HG03045 (cell line): Measurements from ENCODE around the gene OR51B6.
"Not testable (repeated sequence)": the region's sequence is repeated elsewhere in the genome, so short reads cannot be mapped to it uniquely, and the experiment has no call there.

Experiments used
- ATAC-seq: cut with Tn5 transposase; IDR thresholded peaks from one replicate; pipeline ENCODE4 v1.9.1; 2021; ENCODE audit warnings: mild to moderate bottlenecking, moderate library complexity; ENCODE audit not compliant: unreplicated experiment

OR51B6 gene, protein sequence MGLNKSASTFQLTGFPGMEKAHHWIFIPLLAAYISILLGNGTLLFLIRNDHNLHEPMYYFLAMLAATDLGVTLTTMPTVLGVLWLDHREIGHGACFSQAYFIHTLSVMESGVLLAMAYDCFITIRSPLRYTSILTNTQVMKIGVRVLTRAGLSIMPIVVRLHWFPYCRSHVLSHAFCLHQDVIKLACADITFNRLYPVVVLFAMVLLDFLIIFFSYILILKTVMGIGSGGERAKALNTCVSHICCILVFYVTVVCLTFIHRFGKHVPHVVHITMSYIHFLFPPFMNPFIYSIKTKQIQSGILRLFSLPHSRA

GRCh38 chr11:5351208-5351607, at the start of gene OR51B6:
TSS of gene OR51B6 (plus strand) at chr11:5351508. CDS start at chr11:5351508, 0 bp downstream.
- ATAC-seq: no peak

GRCh38 chr11:5301846-5302245, 49.5 kb upstream of the OR51B6 start, which contains the start of gene OR51B4:
TSS of gene OR51B4 (minus strand) at chr11:5301946. CDS start at chr11:5301946, 0 bp downstream.
- no peak for ATAC-seq

- ATAC-seq: no peak
These were observed 47.7 kb upstream of the OR51B6 start for GRCh38 chr11:5303626-5304025.

GRCh38 chr11:5304046-5304445, 47.3 kb upstream of the OR51B6 start:
- ATAC-seq: no peak

DNA sequence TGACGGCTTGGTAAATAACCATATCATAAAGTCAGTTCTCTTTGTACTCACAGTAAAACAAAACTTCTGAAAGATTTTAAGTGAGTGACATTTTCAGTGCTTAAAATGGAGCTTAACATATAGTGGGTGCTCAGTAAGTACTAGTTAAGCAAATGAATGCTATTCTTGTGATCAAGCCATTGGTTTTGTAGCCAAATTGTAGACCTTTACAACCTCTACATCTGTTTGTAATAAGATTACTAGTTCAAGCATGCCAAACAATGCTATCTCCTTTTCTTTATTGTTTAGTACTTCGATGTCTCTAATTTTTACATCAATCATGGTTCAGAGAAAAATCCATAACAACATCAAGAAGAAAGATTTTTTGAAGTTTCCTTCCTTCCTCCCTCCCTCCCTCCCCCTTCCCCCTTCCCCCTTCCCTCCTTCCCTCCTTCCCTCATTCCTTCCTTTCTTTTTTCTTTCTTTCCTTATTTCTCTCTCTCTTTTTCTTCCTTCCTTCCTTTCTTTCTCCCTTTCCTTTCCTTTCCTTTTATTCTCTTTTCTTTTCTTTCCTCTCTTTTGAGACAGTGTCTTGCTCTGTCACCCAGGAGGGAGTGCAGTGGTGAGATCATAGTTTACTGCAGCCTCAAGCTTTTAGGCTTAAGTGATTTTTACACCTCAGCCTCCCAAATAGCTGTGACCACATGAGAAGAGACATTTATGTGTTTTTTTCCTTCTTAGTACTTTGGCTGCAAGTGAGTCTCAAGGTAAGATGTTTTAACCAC, 43.9 kb upstream of the OR51B6 start:
- no peak for ATAC-seq

DNA sequence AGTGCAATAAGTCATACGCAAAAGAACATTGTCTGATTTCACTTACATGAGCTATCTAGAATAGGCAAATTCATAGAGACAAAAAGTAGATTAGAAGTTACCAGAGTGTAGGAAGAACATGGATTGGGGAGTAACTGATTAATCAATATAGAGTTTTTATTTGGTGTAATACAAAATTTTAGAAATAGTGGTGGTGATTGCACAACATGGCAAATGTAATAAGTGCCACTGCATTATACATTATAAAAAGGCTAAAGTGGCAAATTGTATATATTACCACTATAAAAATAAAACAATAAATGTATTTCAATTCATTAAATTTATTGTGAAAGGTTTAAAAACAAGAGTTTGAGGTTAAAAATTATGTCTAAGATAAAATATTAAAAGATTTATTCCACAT, 40.9 kb upstream of the OR51B6 start:
- ATAC-seq: no peak

GRCh38 chr11:5313326-5314023, 37.8 kb upstream of the OR51B6 start:
- not testable (repeated sequence) for ATAC-seq

GRCh38 chr11:5317292-5317691, 34.0 kb upstream of the OR51B6 start:
- ATAC-seq: no peak

DNA sequence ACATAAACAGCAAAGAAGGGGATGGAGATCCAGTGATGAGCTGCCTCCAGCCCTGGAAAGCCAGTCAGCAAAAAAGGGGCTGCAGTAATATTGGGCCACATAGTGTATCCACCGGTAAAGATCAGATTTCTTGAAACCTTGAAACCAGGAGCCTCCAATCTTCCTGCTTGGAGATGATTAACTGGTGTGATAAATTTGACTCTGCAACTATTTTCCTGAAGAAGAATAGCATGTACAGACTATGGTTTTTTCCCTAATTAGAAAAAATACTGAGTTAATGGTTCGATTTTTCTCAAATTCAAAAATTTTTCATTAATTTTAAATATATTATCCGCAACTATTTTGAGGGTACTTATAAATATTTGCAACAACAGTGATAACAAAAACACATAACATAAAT, 27.1 kb upstream of the OR51B6 start, which contains the start of gene OR51B2:
TSS of gene OR51B2 (minus strand) at position 101 of the 400 bp plus-strand sequence. CDS start at position 101, 0 bp downstream.
- no peak for ATAC-seq

DNA sequence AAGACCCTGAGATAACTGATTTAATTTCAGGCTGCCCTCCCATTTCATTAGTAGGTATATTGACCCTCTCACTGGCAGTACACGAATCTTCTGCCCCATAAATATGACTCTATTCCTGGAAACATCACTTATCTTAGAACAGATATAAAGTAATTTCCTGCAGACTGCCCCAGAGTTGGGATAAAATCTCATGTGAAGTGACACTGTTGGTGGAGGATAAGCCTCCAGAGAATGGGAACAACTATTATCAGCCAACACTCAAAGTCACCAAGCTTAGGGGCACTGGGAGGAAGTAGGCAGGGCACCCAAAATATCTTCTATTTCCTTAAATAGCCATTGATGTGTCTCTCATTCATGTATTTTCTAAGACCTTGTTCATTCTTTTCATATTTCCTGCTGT, 16.1 kb upstream of the OR51B6 start:
- no peak for ATAC-seq

- ATAC-seq: no peak
These were observed 15.0 kb upstream of the OR51B6 start for GRCh38 chr11:5336331-5336730.

DNA sequence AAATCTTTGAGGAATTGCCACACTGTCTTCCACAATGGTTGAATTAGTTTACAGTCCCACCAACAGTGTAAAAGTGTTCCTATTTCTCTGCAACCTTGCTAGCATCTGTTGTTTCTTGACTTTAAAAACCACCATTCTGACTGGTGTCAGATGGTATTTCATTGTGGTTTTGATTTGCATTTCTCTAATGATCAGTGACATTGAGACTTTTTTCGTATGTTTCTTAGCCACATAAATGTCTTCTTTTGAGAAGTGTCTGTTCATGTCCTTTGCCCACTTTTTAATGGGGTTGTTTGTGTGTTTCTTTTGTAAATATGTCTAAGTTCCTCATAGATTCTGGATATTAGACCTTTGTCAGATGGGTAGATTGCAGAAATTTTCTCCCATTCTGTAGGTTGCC, 14.1 kb upstream of the OR51B6 start:
- not testable (repeated sequence) for ATAC-seq

- ATAC-seq: no peak
These were observed 11.5 kb upstream of the OR51B6 start for GRCh38 chr11:5339771-5340322.

GRCh38 chr11:5343474-5344335, 7.6 kb upstream of the OR51B6 start, which contains the start of gene OR51B5:
TSS of gene OR51B5 (minus strand) at chr11:5343524. CDS start at chr11:5343524, 0 bp downstream.
- ATAC-seq: no peak

- no peak for ATAC-seq
These were observed 5.5 kb upstream of the OR51B6 start for GRCh38 chr11:5345831-5346230.

DNA sequence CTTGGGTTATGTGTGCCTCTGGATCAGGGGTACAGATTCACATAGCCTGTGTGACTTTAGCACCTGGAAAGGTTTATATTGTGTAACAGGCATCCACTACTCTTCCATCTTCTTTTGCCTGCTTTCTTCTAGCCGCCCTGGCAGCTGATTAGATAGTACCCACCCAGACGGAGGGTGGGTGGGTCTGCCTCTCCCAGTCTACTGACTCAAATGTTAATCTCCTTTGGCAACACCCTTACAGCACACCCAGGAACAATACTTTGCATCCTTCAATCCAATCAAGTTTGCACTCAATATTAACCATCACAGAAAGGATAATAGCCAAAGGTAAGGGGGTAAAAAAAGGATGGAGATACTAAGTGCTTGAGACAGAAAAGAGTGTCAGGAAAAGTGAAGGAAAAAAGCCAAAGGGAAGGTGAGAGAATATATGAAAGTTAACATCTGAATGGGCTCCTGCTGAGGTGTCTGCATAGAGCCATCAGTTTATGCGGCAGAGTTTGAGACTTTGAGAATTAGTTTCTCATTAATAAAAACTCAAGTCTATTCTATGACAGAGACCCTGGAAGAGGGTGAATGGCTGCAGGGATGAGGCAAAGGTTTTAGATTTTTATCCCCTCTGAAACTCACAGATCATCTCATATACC, 2.6 kb upstream of the OR51B6 start:
- ATAC-seq: no peak

DNA sequence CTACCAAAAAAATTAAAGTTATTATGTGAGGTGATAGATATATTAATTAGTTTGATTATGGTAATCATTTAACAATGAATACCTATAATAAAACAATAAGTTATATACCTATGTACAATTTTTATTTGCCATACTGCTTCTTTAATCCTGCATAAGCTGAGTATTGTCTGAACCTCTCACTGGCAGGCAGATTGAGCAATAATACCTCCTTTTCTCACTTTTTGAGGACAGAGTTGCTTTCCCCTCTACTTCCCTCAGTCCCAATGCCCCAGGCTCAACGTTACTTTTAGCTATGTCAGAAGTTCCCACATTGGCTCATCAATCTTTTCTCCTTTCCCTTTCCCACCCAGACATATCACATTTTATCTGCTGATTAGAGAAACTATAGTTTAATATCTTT, 1.8 kb upstream of the OR51B6 start:
- no peak for ATAC-seq

- ATAC-seq: not testable (repeated sequence)
These were observed 4.7 kb downstream of the OR51B6 start for GRCh38 chr11:5356031-5356430.

- no peak for ATAC-seq
These were observed 10.8 kb downstream of the OR51B6 start for GRCh38 chr11:5362017-5362625.
